K562 (cell line): Measurements from ENCODE around the gene CYTH1.

Experiments used
- CBX3 ChIP-seq, 2 experiments: IDR thresholded peaks; 1 replicate in 1 of 2; 2 replicates in 1 of 2; pipeline ENCODE4 v1.6.1; 2012; ENCODE audit warnings: inconsistent platforms in 2 of 2, low read length in 2 of 2, borderline replicate concordance in 1 of 2, control low read depth in 1 of 2
- FOSL1 ChIP-seq: fragments of 200-800 bp; sonication (Bioruptor generic); conservative IDR thresholded peaks from 2 replicates; pipeline ENCODE4 v1.6.1; 2016; ENCODE audit warnings: missing genetic modification characterization, missing compliant biosample characterization
- TF ChIP-seq, protein P1 (sequence below): fragments of 450-650 bp; formaldehyde crosslinking; IDR thresholded peaks from 2 replicates; pipeline ENCODE4 v1.4.0; 2022; ENCODE audit warnings: mild to moderate bottlenecking, moderate library complexity
- TF ChIP-seq, protein P2 (sequence below), 2 experiments: fragments of 450-650 bp in 1 of 2; sonication (generic) in 1 of 2; formaldehyde crosslinking; conservative IDR thresholded peaks; 2 replicates each; pipeline versions ENCODE4 v1.4.0 to v1.8.1; 2020 to 2022; ENCODE audit warnings: mild to moderate bottlenecking in 1 of 2, missing genetic modification reagents in 1 of 2

DNA sequence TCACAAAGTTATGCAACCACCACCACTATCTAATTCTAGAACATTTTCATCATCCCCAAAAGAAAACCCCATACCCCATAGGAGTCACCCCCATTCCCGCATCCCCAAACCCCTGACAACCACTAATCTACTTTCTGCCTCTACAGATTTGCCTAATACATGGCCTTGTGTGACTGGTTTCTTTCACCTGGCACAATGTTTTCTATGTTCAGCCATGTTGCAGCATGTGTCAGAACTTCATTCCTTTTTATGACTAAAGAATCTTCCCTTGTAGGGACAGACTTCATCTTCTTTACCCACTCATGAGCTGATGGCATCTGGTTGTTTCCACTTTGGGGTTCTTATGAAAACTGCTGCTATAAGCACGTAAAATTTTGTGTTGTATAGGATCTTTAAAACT lies 34.6 kb downstream of the CYTH1 start:
- TF ChIP-seq, protein P1, sequence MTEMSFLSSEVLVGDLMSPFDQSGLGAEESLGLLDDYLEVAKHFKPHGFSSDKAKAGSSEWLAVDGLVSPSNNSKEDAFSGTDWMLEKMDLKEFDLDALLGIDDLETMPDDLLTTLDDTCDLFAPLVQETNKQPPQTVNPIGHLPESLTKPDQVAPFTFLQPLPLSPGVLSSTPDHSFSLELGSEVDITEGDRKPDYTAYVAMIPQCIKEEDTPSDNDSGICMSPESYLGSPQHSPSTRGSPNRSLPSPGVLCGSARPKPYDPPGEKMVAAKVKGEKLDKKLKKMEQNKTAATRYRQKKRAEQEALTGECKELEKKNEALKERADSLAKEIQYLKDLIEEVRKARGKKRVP (CRISPR knock-in tag), result no peak
- no peak for TF ChIP-seq CBX3 (IDR thresholded peaks at IDR 0.05; ENCODE audit: borderline replicate concordance in 1 of 2, low read length in 2 of 2)
- TF ChIP-seq, protein P2, sequence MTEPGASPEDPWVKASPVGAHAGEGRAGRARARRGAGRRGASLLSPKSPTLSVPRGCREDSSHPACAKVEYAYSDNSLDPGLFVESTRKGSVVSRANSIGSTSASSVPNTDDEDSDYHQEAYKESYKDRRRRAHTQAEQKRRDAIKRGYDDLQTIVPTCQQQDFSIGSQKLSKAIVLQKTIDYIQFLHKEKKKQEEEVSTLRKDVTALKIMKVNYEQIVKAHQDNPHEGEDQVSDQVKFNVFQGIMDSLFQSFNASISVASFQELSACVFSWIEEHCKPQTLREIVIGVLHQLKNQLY (CRISPR knock-in tag; conservative IDR thresholded peaks at IDR 0.05), result no peak
- no peak for TF ChIP-seq FOSL1
